H1 (cell line): ENCODE measurements around the gene IRF3. TPM values are rescaled to one million over a fixed set of nuclear protein-coding genes. Genes with fewer than 3 reads are reported as not detected.

Experiments used
- CTCF ChIA-PET: fragments of 300-600 bp; sonication (Branson Sonifier 250); formaldehyde crosslinking; loops from one replicate; lab custom pipeline; 2021; ENCODE audit not compliant: partially characterized antibody; lab: Charles Lee
- POLR2A ChIA-PET: fragments of 300-600 bp; sonication (Branson Sonifier 250); formaldehyde crosslinking; loops from one replicate; lab custom pipeline; 2021; ENCODE audit warnings: inconsistent platforms; ENCODE audit not compliant: partially characterized antibody; lab: Charles Lee
- DNase-seq, 2 experiments: peaks; one replicate each; pipeline versions ENCODE4 v3.0.0 to v3.0.0-alpha.2; 2010 to 2022; ENCODE audit warnings: low spot score in 2 of 2, low read depth in 1 of 2, mixed read lengths in 1 of 2
- FAIRE-seq: peaks from 2 replicates; lab custom pipeline; 2011; peaks lifted over from hg19 to GRCh38; lab: Jason Lieb, UNC
- H2AFZ ChIP-seq: 2 replicates; pipeline ENCODE4 v1.8.1; 2012; ENCODE audit warnings: low read length, inconsistent platforms
- H2AK5ac ChIP-seq: 2 replicates; pipeline ENCODE4 v1.6.1; 2013; ENCODE audit warnings: low read depth, low read length
- H2BK120ac ChIP-seq: replicated peaks from 2 replicates; pipeline ENCODE3; 2013; ENCODE audit warnings: low read depth, low read length, inconsistent platforms
- H2BK12ac ChIP-seq: 2 replicates; pipeline ENCODE4 v1.6.1; 2013; ENCODE audit warnings: low read depth, low read length
- H2BK15ac ChIP-seq: 2 replicates; pipeline ENCODE4 v1.6.1; 2013; ENCODE audit warnings: low read length
- H2BK20ac ChIP-seq: 2 replicates; pipeline ENCODE4 v1.6.1; 2013; ENCODE audit warnings: low read length
- H2BK5ac ChIP-seq: 2 replicates; pipeline ENCODE4 v1.6.1; 2013; ENCODE audit warnings: low read depth, low read length
- H3K14ac ChIP-seq: 2 replicates; pipeline ENCODE4 v1.6.1; 2013; ENCODE audit warnings: inconsistent platforms; ENCODE audit not compliant: insufficient read length
- H3K18ac ChIP-seq: 2 replicates; pipeline ENCODE4 v1.6.1; 2013; ENCODE audit warnings: low read length; ENCODE audit errors: extremely low read depth
- H3K23ac ChIP-seq: 2 replicates; pipeline ENCODE4 v1.6.1; 2013; ENCODE audit warnings: inconsistent platforms; ENCODE audit not compliant: insufficient read length
- H3K23me2 ChIP-seq: 2 replicates; pipeline ENCODE4 v1.6.1; 2013; ENCODE audit warnings: low read depth, low read length
- H3K27ac ChIP-seq: 2 replicates; pipeline ENCODE4 v1.6.1; 2011; ENCODE audit warnings: low read depth, low read length, inconsistent platforms
- H3K27me3 ChIP-seq, 4 experiments: replicated peaks in 1 of 4; 1 replicate in 1 of 4; 2 replicates in 3 of 4; pipeline versions ENCODE4 v1.6.1 to v1.8.1; 2011 to 2013; ENCODE audit warnings: low read length in 3 of 4, mild to moderate bottlenecking in 3 of 4, inconsistent platforms in 2 of 4, mixed read lengths in 2 of 4, moderate library complexity in 1 of 4; ENCODE audit not compliant: control insufficient read depth in 3 of 4, insufficient read depth in 3 of 4; ENCODE audit errors: extremely low read depth in 1 of 4
- H3K36me3 ChIP-seq, 4 experiments: 2 replicates each; pipeline versions ENCODE4 v1.6.1 to v1.8.1; 2011 to 2013; ENCODE audit warnings: mild to moderate bottlenecking in 4 of 4, low read length in 3 of 4, moderate library complexity in 2 of 4, control low read depth in 1 of 4, inconsistent platforms in 1 of 4; ENCODE audit not compliant: insufficient read depth in 4 of 4, control insufficient read depth in 2 of 4
- H3K4ac ChIP-seq: replicated peaks from 2 replicates; pipeline ENCODE3; 2013; ENCODE audit warnings: low read length, low read depth, mixed read lengths, inconsistent platforms; ENCODE audit not compliant: insufficient read length
- H3K4me1 ChIP-seq, 4 experiments: replicated peaks in 1 of 4; 1 replicate in 1 of 4; 2 replicates in 3 of 4; pipeline versions ENCODE4 v1.6.1 to v1.8.1; 2011 to 2013; ENCODE audit warnings: low read length in 3 of 4, inconsistent platforms in 2 of 4, mixed read lengths in 1 of 4; ENCODE audit not compliant: insufficient read depth in 4 of 4, control insufficient read depth in 3 of 4
- H3K4me2 ChIP-seq, 2 experiments: 2 replicates each; pipeline versions ENCODE4 v1.6.1 to v1.8.1; 2011 to 2013; ENCODE audit warnings: low read depth in 2 of 2, low read length in 2 of 2, control low read depth in 1 of 2, inconsistent platforms in 1 of 2, mild to moderate bottlenecking in 1 of 2; ENCODE audit not compliant: insufficient read depth in 1 of 2
- H3K4me3 ChIP-seq, 4 experiments: fragments of 200-600, 300-600 bp in 1 of 4; sonication (generic), shearing (Covaris generic), sonication (Bioruptor Twin) in 1 of 4; 2 replicates each; pipeline versions ENCODE4 v1.5.1 to v1.8.1; 2011 to 2016; ENCODE audit warnings: low read length in 4 of 4, low read depth in 3 of 4, control low read depth in 2 of 4, inconsistent platforms in 2 of 4, mild to moderate bottlenecking in 2 of 4, mixed read lengths in 1 of 4, moderate library complexity in 1 of 4; ENCODE audit not compliant: insufficient read depth in 2 of 4; ENCODE audit errors: extremely low read depth in 1 of 4
- H3K56ac ChIP-seq: replicated peaks from 2 replicates; pipeline ENCODE3; 2013; ENCODE audit warnings: low read depth, mild to moderate bottlenecking, mixed read lengths, low read length, inconsistent platforms; ENCODE audit not compliant: insufficient read length
- H3K79me1 ChIP-seq: 2 replicates; pipeline ENCODE4 v1.6.1; 2013; ENCODE audit warnings: low read depth, low read length, control low read depth
- H3K79me2 ChIP-seq, 2 experiments: 2 replicates each; pipeline versions ENCODE4 v1.6.1 to v1.8.1; 2012 to 2013; ENCODE audit warnings: low read length in 2 of 2, mild to moderate bottlenecking in 2 of 2, inconsistent platforms in 1 of 2; ENCODE audit not compliant: insufficient read depth in 2 of 2, control insufficient read depth in 1 of 2
- H3K9ac ChIP-seq, 4 experiments: replicated peaks in 1 of 4; 1 replicate in 1 of 4; 2 replicates in 3 of 4; pipeline versions ENCODE4 v1.6.1 to v1.8.1; 2011 to 2013; ENCODE audit warnings: low read depth in 3 of 4, low read length in 3 of 4, control low read depth in 2 of 4, mild to moderate bottlenecking in 2 of 4, moderate library complexity in 2 of 4, inconsistent platforms in 1 of 4; ENCODE audit errors: extremely low read depth in 1 of 4
- H3K9me3 ChIP-seq, 2 experiments: 2 replicates each; pipeline versions ENCODE4 v1.6.1 to v1.8.1; 2012 to 2013; ENCODE audit warnings: mild to moderate bottlenecking in 2 of 2, moderate library complexity in 2 of 2, control low read depth in 1 of 2, inconsistent platforms in 1 of 2, low read depth in 1 of 2, low read length in 1 of 2, mixed read lengths in 1 of 2; ENCODE audit not compliant: insufficient read depth in 2 of 2
- H4K20me1 ChIP-seq, 2 experiments: replicated peaks in 1 of 2; 2 replicates each; pipeline versions ENCODE3 to v1.8.1; 2011 to 2013; ENCODE audit warnings: inconsistent platforms in 2 of 2, low read length in 2 of 2, mild to moderate bottlenecking in 1 of 2; ENCODE audit not compliant: insufficient read depth in 2 of 2, control insufficient read depth in 1 of 2
- H4K5ac ChIP-seq: 2 replicates; pipeline ENCODE4 v1.6.1; 2013; ENCODE audit warnings: low read length, low read depth, mixed read lengths, inconsistent platforms; ENCODE audit not compliant: insufficient read length
- H4K8ac ChIP-seq: 2 replicates; pipeline ENCODE4 v1.8.0; 2013; ENCODE audit warnings: mild to moderate bottlenecking, moderate library complexity, low read length, inconsistent platforms; ENCODE audit not compliant: insufficient read depth; ENCODE audit errors: extremely low read depth
- H4K91ac ChIP-seq: replicated peaks from 2 replicates; pipeline ENCODE3; 2013; ENCODE audit warnings: low read length, mixed read lengths, inconsistent platforms; ENCODE audit not compliant: insufficient read length
- CREB1 ChIP-seq: IDR thresholded peaks from 2 replicates; pipeline ENCODE4 v1.6.1; 2012; ENCODE audit warnings: inconsistent platforms
- EP300 ChIP-seq, 2 experiments: IDR thresholded peaks; 1 replicate in 1 of 2; 2 replicates in 1 of 2; pipeline ENCODE4 v1.6.1; 2011 to 2012; ENCODE audit warnings: low read depth in 2 of 2, low read length in 2 of 2, mild to moderate bottlenecking in 2 of 2, borderline replicate concordance in 1 of 2, inconsistent platforms in 1 of 2, moderate library complexity in 1 of 2
- HDAC6 ChIP-seq: IDR thresholded peaks from one replicate; pipeline ENCODE4 v1.7.1; 2012; ENCODE audit warnings: low read depth, mild to moderate bottlenecking, inconsistent platforms, low read length, moderate library complexity
- KDM5A ChIP-seq: fragments of 200-600 bp; IDR thresholded peaks from 2 replicates; pipeline ENCODE4 v1.7.1; 2012; ENCODE audit warnings: mild to moderate bottlenecking, low read length, inconsistent platforms, mixed read lengths
- POLR2AphosphoS5 ChIP-seq: IDR thresholded peaks from 2 replicates; pipeline ENCODE4 v1.6.1; 2011; ENCODE audit warnings: low read depth, low read length
- RNF2 ChIP-seq: fragments of 200-900, 300-1000 bp; sonication (generic); IDR thresholded peaks from 2 replicates; pipeline ENCODE4 v1.7.1; 2016; ENCODE audit warnings: borderline replicate concordance, low read depth, mild to moderate bottlenecking, antibody characterized with exemption, low read length; ENCODE audit not compliant: poor library complexity, severe bottlenecking; ENCODE audit errors: missing control alignments
- SIN3A ChIP-seq, 2 experiments: IDR thresholded peaks in 1 of 2; conservative IDR thresholded peaks in 1 of 2; 2 replicates each; pipeline ENCODE4 v1.6.1; 2011 to 2012; ENCODE audit warnings: low read length in 2 of 2, improper control_type of control experiment in 1 of 2, low read depth in 1 of 2, mild to moderate bottlenecking in 1 of 2
- SUZ12 ChIP-seq: fragments of 200-600 bp; sonication (generic); IDR thresholded peaks from 2 replicates; pipeline ENCODE4 v1.6.1; 2012; ENCODE audit warnings: mild to moderate bottlenecking, inconsistent platforms, low read length, moderate library complexity, mixed read lengths
- TBP ChIP-seq: IDR thresholded peaks from 2 replicates; pipeline ENCODE4 v1.6.1; 2011; ENCODE audit warnings: low read depth, low read length, improper control_type of control experiment
- WGBS, 2 experiments: shearing (Covaris generic) in 1 of 2; methylation state at CpG; one replicate each; pipeline versions ENCODE4 v1.1.6 to v1.1.7; 2013 to 2015; ENCODE audit warnings: low lambda C conversion rate in 2 of 2, mixed read lengths in 2 of 2, inconsistent platforms in 1 of 2, low coverage in 1 of 2, missing lambda C conversion rate in 1 of 2; ENCODE audit not compliant: insufficient replicate concordance in 2 of 2, insufficient coverage in 1 of 2, insufficient read length in 1 of 2; ENCODE audit errors: extremely low coverage in 1 of 2, missing lambda C conversion rate in 1 of 2; 5-methylcytosine and 5-hydroxymethylcytosine counted together
- polyA plus RNA-seq, 7 experiments: library from polyadenylated mRNA; depleted of rRNA in 3 of 7; stranded (reverse) in 5 of 7; unstranded in 2 of 7; fragments of >200 nt in 5 of 7; fragments of 200-250 nt in 2 of 7; gene quantifications; 1 replicate in 5 of 7; 2 replicates in 1 of 7; 4 replicates in 1 of 7; pipeline versions ENCODE4 v1.2.1 to v1.2.3, GENCODE V29; 2011 to 2013; ENCODE audit warnings: missing spikeins in 2 of 7, mixed read lengths in 2 of 7
- total RNA-seq: library from RNA; stranded (reverse); fragmentation: NEBNext Ultra II Directional; extraction: Animal tissue kit (Norgen Biotek cat#: 25700); gene quantifications from 2 replicates; pipeline ENCODE4 v1.2.1, GENCODE V29; 2021
- TF ChIP-seq, protein P1 (sequence below), 3 experiments: IDR thresholded peaks; 1 replicate in 2 of 3; 2 replicates in 1 of 3; pipeline versions ENCODE4 v1.5.1 to v1.6.1; 2011; ENCODE audit warnings: low read length in 3 of 3, mild to moderate bottlenecking in 3 of 3, inconsistent platforms in 2 of 3, low read depth in 1 of 3, moderate library complexity in 1 of 3; ENCODE audit not compliant: insufficient read depth in 1 of 3; ENCODE audit errors: control extremely low read depth in 1 of 3

Gene IRF3
- total and polyA plus RNA-seq, 2 of the 8 experiments (the other 6 are each of a cell fraction or from before 2014, with no cell fraction given) = 103 to 114 TPM

DNA sequence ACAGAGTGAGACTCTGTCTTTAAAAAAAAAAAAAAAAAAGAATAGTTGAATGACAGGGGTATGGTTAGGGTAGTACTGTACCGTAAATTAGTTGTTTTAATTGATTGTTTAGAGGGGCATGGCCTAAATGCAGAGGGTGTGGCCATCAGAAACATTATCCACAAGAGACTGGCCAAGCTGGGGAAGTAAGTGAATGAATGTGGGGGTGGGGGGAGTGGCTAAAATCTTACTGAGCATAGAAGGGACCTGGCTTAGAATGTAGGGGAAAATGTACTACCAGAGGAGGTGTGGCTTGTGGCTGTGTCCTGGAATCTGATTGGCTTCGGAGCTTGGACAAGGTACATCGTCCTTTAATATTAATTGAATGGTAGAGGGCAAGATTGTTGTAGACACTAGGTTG is 3.9 kb upstream of the IRF3 start:
- Histone ChIP-seq H4K91ac (no peak overlapping the region), H2AK5ac (no peak overlapping the region), H3K4me1 (peaks cover 0 to 9% (median 3%) of the 10 kb centered on the region in 4 experiments; a peak in 4 of 7 replicates), H2BK120ac (no peak overlapping the region), H2BK15ac (no peak overlapping the region), H4K5ac (no peak overlapping the region), H3K4ac (no peak overlapping the region), H4K20me1 (peaks cover 0 to 3% of the 10 kb centered on the region in 2 experiments), H3K23ac (no peak overlapping the region), H3K4me2 (no peak overlapping the region), H2BK12ac (no peak overlapping the region), H3K4me3 (no peak overlapping the region), H2AFZ (no peak overlapping the region), H2BK5ac (no peak overlapping the region), H3K56ac (no peak overlapping the region), H3K79me1 (no peaks in the 10 kb centered on the region; the same call in none of the 2 replicates), H3K79me2 (peaks cover 5 to 25% of the 10 kb centered on the region in 2 experiments; a peak in 2 of 4 replicates), H2BK20ac (no peak overlapping the region), H3K18ac (no peak overlapping the region), H3K9ac (no peak overlapping the region), H3K23me2 (peaks cover 12% of the 10 kb centered on the region), H3K14ac (no peak overlapping the region), H3K9me3 (no peaks in the 10 kb centered on the region), H3K27me3 (no peaks in the 10 kb centered on the region), H4K8ac (no peak overlapping the region), H3K36me3 (peaks cover 2 to 21% (median 9%) of the 10 kb centered on the region in 4 experiments; a peak in 7 of 8 replicates), H3K27ac (no peak overlapping the region)
- POLR2A ChIA-PET = interaction anchor here (1.0 to 18.0 kb wide), 7 partner anchors 4 to 72 kb away, joined by 3 to 275 read pairs (median 6); partner anchors contain the start of genes ADM5, BCL2L12, CPT1C and IRF3
- WGBS, 2 experiments = 96% methylated on average over 3 of the region's 3 CpGs; no CpG with 5 or more reads in 1 of the 2 experiments
- DNase-seq (no peak), FAIRE-seq (no peak)
- CTCF ChIA-PET = interaction anchor here (0.6 to 7.4 kb wide), 7 partner anchors 9 to 99 kb away, joined by 3 to 39 read pairs (median 7); no protein-coding TSS in a partner anchor
- TF ChIP-seq, protein P1, sequence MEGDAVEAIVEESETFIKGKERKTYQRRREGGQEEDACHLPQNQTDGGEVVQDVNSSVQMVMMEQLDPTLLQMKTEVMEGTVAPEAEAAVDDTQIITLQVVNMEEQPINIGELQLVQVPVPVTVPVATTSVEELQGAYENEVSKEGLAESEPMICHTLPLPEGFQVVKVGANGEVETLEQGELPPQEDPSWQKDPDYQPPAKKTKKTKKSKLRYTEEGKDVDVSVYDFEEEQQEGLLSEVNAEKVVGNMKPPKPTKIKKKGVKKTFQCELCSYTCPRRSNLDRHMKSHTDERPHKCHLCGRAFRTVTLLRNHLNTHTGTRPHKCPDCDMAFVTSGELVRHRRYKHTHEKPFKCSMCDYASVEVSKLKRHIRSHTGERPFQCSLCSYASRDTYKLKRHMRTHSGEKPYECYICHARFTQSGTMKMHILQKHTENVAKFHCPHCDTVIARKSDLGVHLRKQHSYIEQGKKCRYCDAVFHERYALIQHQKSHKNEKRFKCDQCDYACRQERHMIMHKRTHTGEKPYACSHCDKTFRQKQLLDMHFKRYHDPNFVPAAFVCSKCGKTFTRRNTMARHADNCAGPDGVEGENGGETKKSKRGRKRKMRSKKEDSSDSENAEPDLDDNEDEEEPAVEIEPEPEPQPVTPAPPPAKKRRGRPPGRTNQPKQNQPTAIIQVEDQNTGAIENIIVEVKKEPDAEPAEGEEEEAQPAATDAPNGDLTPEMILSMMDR (IDR thresholded peaks at IDR 0.05; ENCODE audit: control extremely low read depth in 1 of 3, insufficient read depth in 1 of 3, low read depth in 1 of 3, low read length in 3 of 3) = no peak
- no peak for TF ChIP-seq TBP
- no peak for TF ChIP-seq POLR2AphosphoS5
- no peak for TF ChIP-seq RNF2
- TF ChIP-seq HDAC6 = no peak
- TF ChIP-seq KDM5A = no peak
- no peak for TF ChIP-seq SUZ12
- TF ChIP-seq SIN3A (conservative IDR thresholded peaks at IDR 0.05 in 1 of 2, IDR thresholded peaks at IDR 0.05 in 1 of 2; ENCODE audit: low read depth in 1 of 2, low read length in 2 of 2) = no peak
- TF ChIP-seq EP300 (IDR thresholded peaks at IDR 0.05; ENCODE audit: borderline replicate concordance in 1 of 2, low read depth in 2 of 2, low read length in 2 of 2) = no peak
- TF ChIP-seq CREB1 = no peak
